B cell (primary cell): ENCODE data around the gene SWI5. TPM values are rescaled to one million over a fixed set of nuclear protein-coding genes. Genes with fewer than 3 reads are reported as not detected.

Source experiments
- ATAC-seq: fragments of 200-7000 bp; cut with Tn5 transposase; one replicate; pipeline ENCODE4 v1.10.0; 2021; ENCODE audit warnings: low read depth, mild to moderate bottlenecking, moderate number of reproducible peaks, moderate library complexity
- CTCF ChIA-PET: fragments of 350-600 bp; sonication (Branson Sonifier 250); formaldehyde crosslinking; loops from one replicate; lab custom pipeline; 2021; ENCODE audit warnings: antibody characterized with exemption, inconsistent platforms; lab: Charles Lee
- POLR2A ChIA-PET: fragments of 350-600 bp; sonication (Branson Sonifier 250); formaldehyde crosslinking; loops from one replicate; lab custom pipeline; 2021; ENCODE audit warnings: antibody characterized with exemption; lab: Charles Lee
- DNase-seq: peaks from one replicate; pipeline ENCODE4 v3.0.0; 2013
- H2AFZ ChIP-seq: 2 replicates; pipeline ENCODE4 v1.6.1; 2012; ENCODE audit warnings: mild to moderate bottlenecking, low read depth, low read length; ENCODE audit not compliant: insufficient read depth, poor library complexity, severe bottlenecking
- H3K27ac ChIP-seq, 2 donors: 1 replicate in 1 of 2; 2 replicates in 1 of 2; pipeline ENCODE4 v1.5.1; 2012 to 2013; ENCODE audit warnings: low read length in 2 of 2, mild to moderate bottlenecking in 2 of 2, moderate library complexity in 1 of 2
- H3K27me3 ChIP-seq, 4 experiments: fragments of 200-600 bp in 1 of 4; sonication (generic) in 1 of 4; replicated peaks in 1 of 4; 1 replicate in 2 of 4; 2 replicates in 2 of 4; pipeline versions ENCODE4 v1.6.1 to v1.7.0; 2013 to 2016; ENCODE audit warnings: low read length in 3 of 4, mild to moderate bottlenecking in 2 of 4, mixed read lengths in 1 of 4, moderate library complexity in 1 of 4; ENCODE audit not compliant: insufficient read depth in 4 of 4, control insufficient read depth in 3 of 4; ENCODE audit errors: control extremely low read depth in 1 of 4
- H3K36me3 ChIP-seq, 2 experiments: replicated peaks in 1 of 2; 1 replicate in 1 of 2; 2 replicates in 1 of 2; pipeline versions ENCODE4 v1.6.1 to v1.7.1; 2013; ENCODE audit warnings: low read length in 1 of 2; ENCODE audit not compliant: insufficient read depth in 2 of 2, control insufficient read depth in 1 of 2; ENCODE audit errors: control extremely low read depth in 1 of 2, extremely low read depth in 1 of 2
- H3K4me1 ChIP-seq, 2 donors: fragments of 200-600 bp in 1 of 2; sonication (generic) in 1 of 2; 1 replicate in 1 of 2; 2 replicates in 1 of 2; pipeline versions ENCODE4 v1.5.1 to v1.6.1; 2013 to 2017; ENCODE audit warnings: low read length in 2 of 2; ENCODE audit not compliant: control insufficient read depth in 2 of 2, insufficient read depth in 2 of 2
- H3K4me2 ChIP-seq: replicated peaks from 2 replicates; pipeline ENCODE3; 2012; ENCODE audit warnings: mild to moderate bottlenecking, low read depth, low read length; ENCODE audit not compliant: poor library complexity, severe bottlenecking
- H3K4me3 ChIP-seq, 5 experiments: fragments of 200-600 bp in 1 of 5; sonication (generic) in 1 of 5; 1 replicate in 3 of 5; 2 replicates in 2 of 5; pipeline versions ENCODE4 v1.5.1 to v1.7.0; 2011 to 2016; ENCODE audit warnings: low read length in 4 of 5, mild to moderate bottlenecking in 4 of 5, low read depth in 2 of 5, control low read depth in 1 of 5, moderate library complexity in 1 of 5; ENCODE audit not compliant: insufficient read depth in 1 of 5; ENCODE audit errors: control extremely low read depth in 1 of 5, extremely low read depth in 1 of 5
- H3K79me2 ChIP-seq: fragments of 200-600 bp; sonication (generic); one replicate; pipeline ENCODE4 v1.6.0; 2016; ENCODE audit warnings: low read length; ENCODE audit not compliant: control insufficient read depth, insufficient read depth
- H3K9ac ChIP-seq: fragments of 200-600 bp; sonication (generic); 2 replicates; pipeline ENCODE4 v1.6.1; 2017; ENCODE audit warnings: mild to moderate bottlenecking, low read length, moderate library complexity
- H3K9me3 ChIP-seq, 3 donors: one replicate each; pipeline versions ENCODE4 v1.6.1 to v1.7.1; 2013; ENCODE audit warnings: low read length in 2 of 3; ENCODE audit not compliant: control insufficient read depth in 2 of 3, insufficient read depth in 1 of 3; ENCODE audit errors: control extremely low read depth in 1 of 3
- H4K20me1 ChIP-seq: 2 replicates; pipeline ENCODE4 v1.6.0; 2012; ENCODE audit warnings: mild to moderate bottlenecking, low read length; ENCODE audit not compliant: insufficient read depth, control insufficient read depth, poor library complexity, severe bottlenecking
- H3K27ac Mint-ChIP-seq: one replicate; pipeline ENCODE4 v1.8.0; 2021; ENCODE audit warnings: mixed read lengths
- H3K27me3 Mint-ChIP-seq: one replicate; pipeline ENCODE4 v1.8.0; 2021; ENCODE audit warnings: mixed read lengths
- H3K4me1 Mint-ChIP-seq: one replicate; pipeline ENCODE4 v1.8.0; 2021; ENCODE audit warnings: mixed read lengths
- H3K4me3 Mint-ChIP-seq: one replicate; pipeline ENCODE4 v1.8.0; 2021; ENCODE audit warnings: mixed read lengths
- H3K9me3 Mint-ChIP-seq: one replicate; pipeline ENCODE4 v1.8.0; 2022; ENCODE audit warnings: mixed read lengths; ENCODE audit not compliant: insufficient read depth
- CTCF ChIP-seq: fragments of 200-600 bp; IDR thresholded peaks from one replicate; pipeline ENCODE4 v1.8.0; 2022; ENCODE audit warnings: antibody characterized with exemption, mild to moderate bottlenecking
- EZH2 ChIP-seq: IDR thresholded peaks from 2 replicates; pipeline ENCODE4 v1.6.1; 2012; ENCODE audit warnings: borderline replicate concordance, low read depth, mild to moderate bottlenecking, moderate library complexity, low read length; ENCODE audit not compliant: insufficient read depth, poor library complexity, severe bottlenecking
- WGBS: methylation state at CpG from one replicate; pipeline ENCODE4 v1.1.5; 2013; ENCODE audit warnings: missing lambda C conversion rate; ENCODE audit not compliant: insufficient coverage; 5-methylcytosine and 5-hydroxymethylcytosine counted together
- intact Hi-C: fragments of 100-400 bp; cut with micrococcal nuclease; formaldehyde crosslinking; loops from one replicate; pipeline ENCODE4 v1.10.0; 2022
- polyA plus RNA-seq: library from polyadenylated mRNA; depleted of rRNA; stranded (reverse); fragments of >200 nt; gene quantifications from 2 replicates; pipeline ENCODE4 v1.2.3, GENCODE V29; 2012
- total RNA-seq, 2 donors: library from RNA; stranded (reverse); fragments of 120-200 nt in 1 of 2; gene quantifications; 1 replicate in 1 of 2; 2 replicates in 1 of 2; pipeline versions ENCODE4 v1.2.3 to v1.2.4, GENCODE V29; 2013 to 2022

Gene SWI5
- total and polyA plus RNA-seq, 2 donors (not counting 1 experiment from before 2014, with no cell fraction given), result 8.6 to 23.3 TPM

- Histone ChIP-seq H3K79me2 (no peaks in the 10 kb centered on the region), H3K4me1 (peaks cover 0 to 1% of the 10 kb centered on the region in 2 donors), H3K27me3 (no peaks in the 10 kb centered on the region), H4K20me1 (no peaks in the 10 kb centered on the region), H2AFZ (no peak overlapping the region), H3K9ac (no peak overlapping the region), H3K4me3 (no peak overlapping the region), H3K4me2 (no peak overlapping the region), H3K9me3 (no peaks in the 10 kb centered on the region), H3K36me3 (peaks cover 3 to 37% of the 10 kb centered on the region in 2 experiments), H3K27ac (no peak overlapping the region)
- POLR2A ChIA-PET, result no interaction called here
- H3K4me1 Mint-ChIP-seq, result peaks cover 2% of the 10 kb centered on the region
- intact Hi-C loops, result no loop called here
- TF ChIP-seq EZH2, result no peak
- TF ChIP-seq CTCF, result no peak
- no peak for DNase-seq
- CTCF ChIA-PET, result interaction anchor here (0.6 kb wide), 1 partner anchor 10 kb away, joined by 3 read pairs; no protein-coding TSS in a partner anchor
- H3K27me3 Mint-ChIP-seq, result peaks cover 3% of the 10 kb centered on the region
- 100% methylated on average over 2 of the region's 6 CpGs for WGBS
- no peaks in the 10 kb centered on the region for H3K9me3 Mint-ChIP-seq
- no peak overlapping the region for H3K27ac Mint-ChIP-seq
- no peak for ATAC-seq
- H3K4me3 Mint-ChIP-seq, result no peak overlapping the region
These were observed 17.8 kb upstream of the SWI5 start for GRCh38 chr9:128258326-128258725.

- CTCF ChIA-PET, result interaction anchor here (1.2 kb wide), 1 partner anchor 13 kb away, joined by 4 read pairs; no protein-coding TSS in a partner anchor
- no peaks in the 10 kb centered on the region for H3K9me3 Mint-ChIP-seq
- no peak overlapping the region for H3K27ac Mint-ChIP-seq
- H3K4me1 ChIP-seq, result no peaks in the 10 kb centered on the region
- intact Hi-C loops, result no loop called here
- H3K27ac ChIP-seq, result no peak overlapping the region
- no peak overlapping the region for H2AFZ ChIP-seq
- ATAC-seq (no peak), DNase-seq (no peak)
- H3K4me1 Mint-ChIP-seq, result peaks cover 2% of the 10 kb centered on the region
- POLR2A ChIA-PET, result no interaction called here
- H3K27me3 Mint-ChIP-seq, result peaks cover 3% of the 10 kb centered on the region
- H4K20me1 ChIP-seq, result no peaks in the 10 kb centered on the region
- H3K27me3 ChIP-seq, result no peaks in the 10 kb centered on the region
- no peak overlapping the region for H3K4me3 Mint-ChIP-seq
- H3K9ac ChIP-seq, result no peak overlapping the region
- no peaks in the 10 kb centered on the region for H3K9me3 ChIP-seq
- H3K4me3 ChIP-seq, result no peak overlapping the region
- TF ChIP-seq EZH2, result no peak
- TF ChIP-seq CTCF, result no peak
- 91% methylated on average over 9 of the region's 9 CpGs for WGBS
- H3K79me2 ChIP-seq, result no peaks in the 10 kb centered on the region
- no peak overlapping the region for H3K4me2 ChIP-seq
- H3K36me3 ChIP-seq, result peaks cover 3 to 37% of the 10 kb centered on the region in 2 experiments
These were observed 16.9 kb upstream of the SWI5 start for GRCh38 chr9:128259156-128259555.
